ENCODE measurements around the gene CTNNBIP1. TPM values are rescaled to one million over a fixed set of nuclear protein-coding genes. Genes with fewer than 3 reads are reported as not detected.

CTNNBIP1 gene
- total and polyA plus RNA-seq, 9 of the 15 experiments (the other 6 are each of a cell fraction or from before 2014, with no cell fraction given): 0.65 to 29.2 (median 14.7) TPM

DNA sequence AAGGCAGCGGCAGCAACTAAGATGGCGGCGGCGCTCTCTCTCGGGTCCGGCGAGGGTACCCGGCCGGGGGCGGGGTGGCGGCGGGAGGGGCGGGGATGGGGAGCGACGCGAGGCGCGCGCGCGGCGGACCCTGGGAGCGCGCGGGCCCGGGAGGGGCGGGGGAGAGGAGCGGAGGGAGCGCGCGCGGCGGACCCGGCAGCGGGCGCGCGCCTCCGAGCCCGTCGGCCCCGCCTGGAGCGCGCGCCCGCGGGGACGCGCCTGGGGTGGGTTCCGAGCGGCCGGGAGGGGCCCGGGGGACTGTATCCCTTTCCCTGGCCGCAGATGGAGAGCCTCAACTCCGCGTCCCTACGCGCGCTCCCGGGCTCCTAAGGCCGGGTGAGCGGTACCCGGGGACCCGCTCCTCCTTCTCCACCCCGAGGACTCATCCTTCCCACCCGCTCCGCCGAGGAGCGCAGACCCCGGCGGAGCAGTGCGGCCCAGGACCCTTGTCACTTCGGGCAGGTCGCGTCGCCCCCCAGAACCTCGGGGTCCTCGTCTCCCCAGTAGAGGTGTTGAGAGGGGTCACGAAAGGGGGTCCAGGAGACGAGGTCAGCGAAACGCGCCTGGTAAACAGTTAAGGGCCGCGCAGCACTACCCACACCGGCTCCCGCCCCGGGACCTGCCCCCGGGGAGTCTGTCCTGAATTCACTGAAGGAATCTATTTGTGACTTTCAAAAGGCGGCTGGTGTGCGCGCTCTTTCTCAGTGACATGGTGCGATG is 85.9 kb downstream of the CTNNBIP1 start, which contains the start of gene CLSTN1 (continued):
- TF ChIP-seq, protein P1, sequence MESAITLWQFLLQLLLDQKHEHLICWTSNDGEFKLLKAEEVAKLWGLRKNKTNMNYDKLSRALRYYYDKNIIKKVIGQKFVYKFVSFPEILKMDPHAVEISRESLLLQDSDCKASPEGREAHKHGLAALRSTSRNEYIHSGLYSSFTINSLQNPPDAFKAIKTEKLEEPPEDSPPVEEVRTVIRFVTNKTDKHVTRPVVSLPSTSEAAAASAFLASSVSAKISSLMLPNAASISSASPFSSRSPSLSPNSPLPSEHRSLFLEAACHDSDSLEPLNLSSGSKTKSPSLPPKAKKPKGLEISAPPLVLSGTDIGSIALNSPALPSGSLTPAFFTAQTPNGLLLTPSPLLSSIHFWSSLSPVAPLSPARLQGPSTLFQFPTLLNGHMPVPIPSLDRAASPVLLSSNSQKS (CRISPR knock-in tag; IDR thresholded peaks at IDR 0.05): no peak
- TF ChIP-seq ZNF197 (CRISPR knock-in tag; IDR thresholded peaks at IDR 0.05; ENCODE audit: low read depth): peak; percentile 99
- peak; percentile 28 for TF ChIP-seq RBM22 (IDR thresholded peaks at IDR 0.05; ENCODE audit: low read depth, low read length, poor library complexity, severe bottlenecking)
- peak; percentile 74; the same call in 1 of the 2 replicates for TF ChIP-seq ZNF583 (CRISPR knock-in tag; IDR thresholded peaks at IDR 0.05)
- TF ChIP-seq ZNF79 (CRISPR knock-in tag; IDR thresholded peaks at IDR 0.05; ENCODE audit: low read depth): no peak
- TF ChIP-seq, protein P2, sequence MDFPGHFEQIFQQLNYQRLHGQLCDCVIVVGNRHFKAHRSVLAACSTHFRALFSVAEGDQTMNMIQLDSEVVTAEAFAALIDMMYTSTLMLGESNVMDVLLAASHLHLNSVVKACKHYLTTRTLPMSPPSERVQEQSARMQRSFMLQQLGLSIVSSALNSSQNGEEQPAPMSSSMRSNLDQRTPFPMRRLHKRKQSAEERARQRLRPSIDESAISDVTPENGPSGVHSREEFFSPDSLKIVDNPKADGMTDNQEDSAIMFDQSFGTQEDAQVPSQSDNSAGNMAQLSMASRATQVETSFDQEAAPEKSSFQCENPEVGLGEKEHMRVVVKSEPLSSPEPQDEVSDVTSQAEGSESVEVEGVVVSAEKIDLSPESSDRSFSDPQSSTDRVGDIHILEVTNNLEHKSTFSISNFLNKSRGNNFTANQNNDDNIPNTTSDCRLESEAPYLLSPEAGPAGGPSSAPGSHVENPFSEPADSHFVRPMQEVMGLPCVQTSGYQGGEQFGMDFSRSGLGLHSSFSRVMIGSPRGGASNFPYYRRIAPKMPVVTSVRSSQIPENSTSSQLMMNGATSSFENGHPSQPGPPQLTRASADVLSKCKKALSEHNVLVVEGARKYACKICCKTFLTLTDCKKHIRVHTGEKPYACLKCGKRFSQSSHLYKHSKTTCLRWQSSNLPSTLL (IDR thresholded peaks at IDR 0.05): peak; percentile 79; the same call in 1 of the 2 replicates
- TF ChIP-seq ZNF589 (CRISPR knock-in tag; IDR thresholded peaks at IDR 0.05; ENCODE audit: low read depth): peak; percentile 96
- TF ChIP-seq, protein P3, sequence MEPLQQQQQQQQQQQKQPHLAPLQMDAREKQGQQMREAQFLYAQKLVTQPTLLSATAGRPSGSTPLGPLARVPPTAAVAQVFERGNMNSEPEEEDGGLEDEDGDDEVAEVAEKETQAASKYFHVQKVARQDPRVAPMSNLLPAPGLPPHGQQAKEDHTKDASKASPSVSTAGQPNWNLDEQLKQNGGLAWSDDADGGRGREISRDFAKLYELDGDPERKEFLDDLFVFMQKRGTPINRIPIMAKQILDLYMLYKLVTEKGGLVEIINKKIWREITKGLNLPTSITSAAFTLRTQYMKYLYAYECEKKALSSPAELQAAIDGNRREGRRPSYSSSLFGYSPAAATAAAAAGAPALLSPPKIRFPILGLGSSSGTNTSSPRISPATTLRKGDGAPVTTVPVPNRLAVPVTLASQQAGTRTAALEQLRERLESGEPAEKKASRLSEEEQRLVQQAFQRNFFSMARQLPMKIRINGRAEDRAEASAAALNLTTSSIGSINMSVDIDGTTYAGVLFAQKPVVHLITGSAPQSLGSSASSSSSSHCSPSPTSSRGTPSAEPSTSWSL (CRISPR knock-in tag; IDR thresholded peaks at IDR 0.05; ENCODE audit: borderline replicate concordance): no peak
- TF ChIP-seq SRSF1 (IDR thresholded peaks at IDR 0.05; ENCODE audit: low read depth, low read length): no peak
- TF ChIP-seq, protein P4, sequence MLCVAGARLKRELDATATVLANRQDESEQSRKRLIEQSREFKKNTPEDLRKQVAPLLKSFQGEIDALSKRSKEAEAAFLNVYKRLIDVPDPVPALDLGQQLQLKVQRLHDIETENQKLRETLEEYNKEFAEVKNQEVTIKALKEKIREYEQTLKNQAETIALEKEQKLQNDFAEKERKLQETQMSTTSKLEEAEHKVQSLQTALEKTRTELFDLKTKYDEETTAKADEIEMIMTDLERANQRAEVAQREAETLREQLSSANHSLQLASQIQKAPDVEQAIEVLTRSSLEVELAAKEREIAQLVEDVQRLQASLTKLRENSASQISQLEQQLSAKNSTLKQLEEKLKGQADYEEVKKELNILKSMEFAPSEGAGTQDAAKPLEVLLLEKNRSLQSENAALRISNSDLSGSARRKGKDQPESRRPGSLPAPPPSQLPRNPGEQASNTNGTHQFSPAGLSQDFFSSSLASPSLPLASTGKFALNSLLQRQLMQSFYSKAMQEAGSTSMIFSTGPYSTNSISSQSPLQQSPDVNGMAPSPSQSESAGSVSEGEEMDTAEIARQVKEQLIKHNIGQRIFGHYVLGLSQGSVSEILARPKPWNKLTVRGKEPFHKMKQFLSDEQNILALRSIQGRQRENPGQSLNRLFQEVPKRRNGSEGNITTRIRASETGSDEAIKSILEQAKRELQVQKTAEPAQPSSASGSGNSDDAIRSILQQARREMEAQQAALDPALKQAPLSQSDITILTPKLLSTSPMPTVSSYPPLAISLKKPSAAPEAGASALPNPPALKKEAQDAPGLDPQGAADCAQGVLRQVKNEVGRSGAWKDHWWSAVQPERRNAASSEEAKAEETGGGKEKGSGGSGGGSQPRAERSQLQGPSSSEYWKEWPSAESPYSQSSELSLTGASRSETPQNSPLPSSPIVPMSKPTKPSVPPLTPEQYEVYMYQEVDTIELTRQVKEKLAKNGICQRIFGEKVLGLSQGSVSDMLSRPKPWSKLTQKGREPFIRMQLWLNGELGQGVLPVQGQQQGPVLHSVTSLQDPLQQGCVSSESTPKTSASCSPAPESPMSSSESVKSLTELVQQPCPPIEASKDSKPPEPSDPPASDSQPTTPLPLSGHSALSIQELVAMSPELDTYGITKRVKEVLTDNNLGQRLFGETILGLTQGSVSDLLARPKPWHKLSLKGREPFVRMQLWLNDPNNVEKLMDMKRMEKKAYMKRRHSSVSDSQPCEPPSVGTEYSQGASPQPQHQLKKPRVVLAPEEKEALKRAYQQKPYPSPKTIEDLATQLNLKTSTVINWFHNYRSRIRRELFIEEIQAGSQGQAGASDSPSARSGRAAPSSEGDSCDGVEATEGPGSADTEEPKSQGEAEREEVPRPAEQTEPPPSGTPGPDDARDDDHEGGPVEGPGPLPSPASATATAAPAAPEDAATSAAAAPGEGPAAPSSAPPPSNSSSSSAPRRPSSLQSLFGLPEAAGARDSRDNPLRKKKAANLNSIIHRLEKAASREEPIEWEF (CRISPR knock-in tag; IDR thresholded peaks at IDR 0.05): peak; percentile 85
- TF ChIP-seq MYC (IDR thresholded peaks at IDR 0.05; ENCODE audit: low read depth, low read length): no peak
- peak; percentile 61; the same call in 1 of the 2 replicates for TF ChIP-seq MYC (CRISPR knock-in tag; IDR thresholded peaks at IDR 0.05; ENCODE audit: borderline replicate concordance, low read depth)
- 0 out of 2 replicates have a peak, but pooled peaks have one; percentile 2 for TF ChIP-seq JUND (IDR thresholded peaks at IDR 0.05; ENCODE audit: borderline replicate concordance, low read depth, low read length)
- no peak for TF ChIP-seq JUND (tag; IDR thresholded peaks at IDR 0.05; ENCODE audit: borderline replicate concordance, low read depth, low read length)
- TF ChIP-seq FOXJ3 (CRISPR knock-in tag; IDR thresholded peaks at IDR 0.05): no peak
